GM19035 (cell line): Measurements from ENCODE around the gene TMEM171.

ENCODE experiments used
- ATAC-seq: cut with Tn5 transposase; IDR thresholded peaks from one replicate; pipeline ENCODE4 v1.9.1; 2021; ENCODE audit not compliant: unreplicated experiment

TMEM171 gene

GRCh38 chr5:73119451-73120157 lies 771 bp upstream of the TMEM171 start:
- ATAC-seq, result no peak

GRCh38 chr5:73121119-73121463 lies 716 bp downstream of the TMEM171 start:
- ATAC-seq, result no peak

DNA sequence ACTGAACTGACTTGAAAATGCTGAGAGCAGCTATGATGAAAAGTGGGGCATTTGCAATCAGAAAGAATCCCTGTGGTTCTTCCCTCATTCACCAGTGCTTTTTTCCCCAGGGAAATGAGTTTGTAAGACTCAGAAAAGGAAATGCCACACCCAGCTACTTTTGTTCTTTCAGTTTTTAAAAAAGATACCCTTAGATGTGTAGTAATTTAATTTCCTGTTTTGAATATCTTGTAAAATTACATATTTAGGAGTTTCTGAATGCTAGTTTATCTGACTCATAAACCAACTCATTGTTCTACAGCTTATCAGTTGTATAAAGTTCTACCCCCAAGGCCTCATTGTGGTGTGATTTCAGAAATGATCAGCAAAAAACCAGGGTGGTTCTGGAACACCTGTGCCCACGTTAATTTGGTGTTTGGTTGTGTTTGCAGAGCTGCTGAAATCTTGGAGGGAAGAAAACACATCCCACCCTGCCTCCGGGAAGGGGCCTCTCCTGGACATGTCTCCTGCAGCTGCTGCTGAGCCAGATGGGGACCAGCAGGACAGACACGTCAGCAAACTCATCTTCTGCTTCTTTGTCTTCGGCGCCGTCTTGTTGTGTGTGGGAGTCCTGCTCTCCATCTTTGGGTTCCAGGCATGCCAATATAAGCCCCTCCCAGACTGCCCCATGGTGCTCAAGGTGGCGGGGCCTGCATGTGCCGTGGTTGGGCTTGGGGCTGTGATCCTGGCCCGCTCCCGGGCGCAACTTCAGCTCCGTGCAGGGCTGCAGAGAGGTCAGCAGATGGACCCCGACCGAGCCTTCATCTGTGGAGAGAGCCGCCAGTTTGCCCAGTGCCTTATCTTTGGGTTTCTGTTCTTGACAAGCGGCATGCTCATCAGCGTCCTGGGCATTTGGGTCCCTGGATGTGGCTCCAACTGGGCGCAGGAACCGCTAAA lies 2.8 kb downstream of the TMEM171 start:
- no peak for ATAC-seq

DNA sequence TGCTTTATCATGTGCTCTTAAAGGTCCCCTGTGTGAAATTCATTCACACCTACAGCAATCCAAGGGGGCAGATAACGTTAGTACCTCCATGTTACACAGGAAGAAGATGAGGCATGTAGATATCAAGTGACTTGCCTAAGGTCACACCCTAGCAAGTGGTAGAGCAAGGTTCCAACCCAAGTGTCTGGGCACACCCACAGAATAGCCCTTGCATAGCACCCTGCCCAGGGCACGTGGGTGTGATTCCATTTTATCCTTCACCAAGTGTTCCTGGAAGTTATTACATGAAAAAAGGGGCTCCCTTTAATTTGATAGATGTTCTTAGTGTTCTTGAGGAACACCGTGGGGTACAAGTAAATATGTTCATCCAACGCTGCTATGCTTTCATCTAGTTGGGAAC lies 4.9 kb downstream of the TMEM171 start:
- ATAC-seq, result no peak

DNA sequence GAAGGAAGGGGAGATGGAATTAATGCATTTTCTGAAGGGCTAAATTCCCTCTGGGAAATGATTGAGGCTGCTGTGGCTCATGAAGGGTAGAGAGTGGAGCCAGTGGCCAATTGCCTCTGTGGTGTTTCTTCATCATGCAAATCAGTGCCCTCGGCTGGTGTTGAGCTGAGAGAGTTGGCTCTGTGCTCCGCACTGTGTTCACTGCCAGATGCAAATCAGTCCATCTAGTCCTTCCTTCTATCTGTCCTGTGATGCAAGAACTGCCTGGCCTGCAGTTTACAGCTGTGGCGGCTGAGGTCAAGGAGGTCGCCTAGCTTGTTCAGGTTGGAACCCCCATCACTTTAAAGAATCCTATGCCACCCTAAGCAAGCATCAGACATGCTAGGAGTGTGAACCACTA lies 6.0 kb downstream of the TMEM171 start:
- ATAC-seq, result no peak

- no peak for ATAC-seq
Observed at GRCh38 chr5:73126957-73127356, 6.6 kb downstream of the TMEM171 start.

- ATAC-seq, result no peak
Observed at GRCh38 chr5:73129143-73129542, 8.8 kb downstream of the TMEM171 start.

DNA sequence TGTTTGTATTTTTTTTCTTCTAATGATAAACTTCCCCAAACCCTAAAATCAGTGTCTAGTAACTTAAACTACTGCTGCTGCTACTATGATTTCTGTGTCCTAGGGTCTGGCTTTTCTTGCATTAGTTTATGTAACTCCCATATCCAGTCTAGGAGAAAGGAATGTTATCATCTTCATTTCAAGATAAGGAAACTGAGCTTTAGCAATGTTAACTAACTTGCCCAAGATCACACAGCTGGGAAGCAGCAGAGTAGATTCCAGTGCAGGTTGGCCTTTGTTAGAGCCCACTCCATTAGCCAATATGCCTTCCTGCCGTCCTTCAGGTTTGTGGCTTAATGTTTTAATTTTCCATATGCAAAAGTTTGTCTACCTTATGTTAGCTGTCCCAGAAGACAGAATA lies 10.4 kb downstream of the TMEM171 start:
- ATAC-seq, result no peak

- no peak for ATAC-seq
Observed at GRCh38 chr5:73131711-73132425, 11.5 kb downstream of the TMEM171 start.

DNA sequence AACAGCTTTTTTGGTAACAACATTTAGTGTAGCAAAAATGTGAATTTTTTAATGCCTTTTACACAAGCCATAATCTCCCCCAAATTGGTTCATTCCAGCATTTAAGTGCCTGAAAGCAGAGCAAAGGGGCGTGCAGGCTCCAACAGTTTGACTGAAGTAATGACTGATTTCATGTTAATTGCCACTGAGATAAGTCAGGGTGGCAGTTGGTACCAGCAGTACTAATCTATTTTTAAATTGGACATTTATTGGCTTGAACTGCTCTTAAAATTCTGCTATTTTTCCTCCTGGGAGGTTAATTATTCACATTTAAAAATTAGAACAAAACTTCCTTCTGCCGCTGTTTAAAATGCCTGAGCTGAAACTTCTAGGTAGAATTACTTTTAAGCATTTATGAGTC lies 12.4 kb downstream of the TMEM171 start:
- no peak for ATAC-seq

- ATAC-seq, result no peak
Observed at GRCh38 chr5:73135021-73135420, 14.6 kb downstream of the TMEM171 start.

GRCh38 chr5:73135429-73136054 lies 15.2 kb downstream of the TMEM171 start:
- ATAC-seq, result no peak

GRCh38 chr5:73136055-73136562 lies 15.7 kb downstream of the TMEM171 start:
- no peak for ATAC-seq

DNA sequence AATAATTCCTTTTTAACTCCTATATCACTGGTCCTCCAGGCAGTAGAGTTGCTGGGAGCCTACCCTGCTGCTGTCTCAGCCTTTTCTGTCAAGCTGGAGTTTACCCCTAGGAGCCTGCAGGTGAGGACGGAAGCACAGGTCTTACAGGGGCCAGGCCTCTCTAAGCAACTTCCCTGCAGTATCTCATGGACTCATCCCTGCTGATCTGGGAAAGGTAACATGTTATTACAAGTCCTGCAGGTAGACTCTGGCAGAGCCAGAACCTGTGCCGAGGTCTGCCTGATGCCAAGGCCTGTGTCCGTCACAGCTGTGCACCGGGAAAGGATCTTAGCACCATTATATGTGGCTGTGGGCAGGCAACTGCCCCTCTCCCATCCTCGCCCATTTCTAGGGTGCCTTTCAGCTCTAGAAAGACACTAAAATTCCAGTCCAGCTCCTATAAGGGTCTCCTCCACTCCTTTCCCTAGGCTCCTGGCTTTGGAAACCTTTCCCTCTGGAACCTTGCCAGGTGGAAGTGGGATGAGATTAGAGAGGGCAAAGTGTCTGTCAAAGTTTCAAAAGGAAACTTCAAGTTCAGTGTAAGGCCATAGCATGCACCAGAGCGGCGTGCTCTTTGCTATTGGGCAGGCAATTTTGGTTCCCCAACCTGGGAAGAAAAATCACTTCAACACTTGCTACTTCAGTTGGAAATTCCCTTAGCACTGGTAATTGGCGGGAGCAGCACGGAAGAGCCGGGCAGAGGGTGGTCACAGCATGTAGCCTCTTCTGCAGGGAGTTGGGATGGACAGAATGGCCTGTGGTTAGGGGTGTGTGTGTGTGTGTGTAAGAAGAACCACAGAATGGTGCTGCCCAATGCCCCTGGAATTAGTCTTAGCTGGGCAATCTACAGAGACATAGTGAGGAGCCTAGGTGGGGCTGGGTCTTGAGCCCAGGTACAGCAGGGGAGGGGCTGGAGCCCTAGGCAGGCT lies 17.5 kb downstream of the TMEM171 start:
- no peak for ATAC-seq

DNA sequence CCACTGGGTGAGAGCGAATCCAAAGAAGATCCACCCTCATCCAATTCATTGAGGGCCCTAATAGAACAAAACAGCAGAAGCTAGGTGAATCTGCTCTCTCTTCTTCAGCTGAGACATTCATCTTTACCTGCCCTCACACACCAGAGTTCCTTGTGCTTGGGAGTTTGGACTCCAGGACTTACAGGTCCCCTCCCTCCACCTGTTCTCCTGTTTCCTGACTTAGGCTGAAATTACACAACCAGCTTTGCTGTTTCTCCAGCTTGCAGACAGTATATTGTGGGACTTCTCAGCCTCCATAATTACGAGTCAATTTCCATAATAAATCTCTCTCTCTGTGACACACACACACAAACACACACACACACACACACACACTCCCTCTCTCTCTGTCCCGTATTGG lies 19.1 kb downstream of the TMEM171 start:
- ATAC-seq, result no peak

DNA sequence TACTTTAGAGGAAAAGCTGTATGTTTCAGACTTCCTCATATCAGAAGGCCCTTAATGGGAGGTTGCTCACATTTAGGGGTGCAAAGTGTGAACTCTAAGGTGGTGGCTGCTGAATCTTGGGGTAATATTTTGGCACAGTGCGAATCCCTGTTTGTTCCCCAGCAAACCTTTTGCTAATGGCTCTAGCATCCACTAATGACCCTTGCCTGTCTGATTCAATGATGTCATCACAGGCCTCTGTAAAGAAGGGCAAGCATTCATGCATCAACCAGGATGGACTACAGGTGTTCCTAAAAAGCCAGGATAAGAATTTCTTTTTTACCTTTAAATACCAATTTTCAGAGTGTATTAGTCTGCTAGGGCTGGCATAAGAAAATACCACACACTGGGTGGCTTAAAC lies 20.4 kb downstream of the TMEM171 start:
- no peak for ATAC-seq

DNA sequence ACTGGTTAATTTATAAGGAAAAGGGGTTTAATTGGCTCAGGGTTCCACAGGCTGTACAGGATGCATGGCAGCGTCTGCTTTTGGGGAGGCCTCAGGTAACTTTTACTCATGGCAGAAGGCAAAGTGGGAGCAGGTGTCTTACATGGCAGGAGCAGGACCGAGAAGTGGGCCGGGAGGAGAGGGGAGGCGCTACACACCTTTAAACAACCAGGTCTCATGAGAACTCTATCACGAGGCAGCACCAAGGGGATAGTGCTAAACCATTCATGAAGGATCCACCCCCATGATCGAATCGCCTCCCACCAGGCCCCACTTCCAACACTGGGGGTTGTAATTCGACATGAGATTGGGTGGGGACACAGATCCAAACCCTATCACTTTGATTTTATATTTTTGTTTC lies 21.7 kb downstream of the TMEM171 start:
- ATAC-seq, result no peak

- no peak for ATAC-seq
Observed at GRCh38 chr5:73143716-73144115, 23.3 kb downstream of the TMEM171 start.

DNA sequence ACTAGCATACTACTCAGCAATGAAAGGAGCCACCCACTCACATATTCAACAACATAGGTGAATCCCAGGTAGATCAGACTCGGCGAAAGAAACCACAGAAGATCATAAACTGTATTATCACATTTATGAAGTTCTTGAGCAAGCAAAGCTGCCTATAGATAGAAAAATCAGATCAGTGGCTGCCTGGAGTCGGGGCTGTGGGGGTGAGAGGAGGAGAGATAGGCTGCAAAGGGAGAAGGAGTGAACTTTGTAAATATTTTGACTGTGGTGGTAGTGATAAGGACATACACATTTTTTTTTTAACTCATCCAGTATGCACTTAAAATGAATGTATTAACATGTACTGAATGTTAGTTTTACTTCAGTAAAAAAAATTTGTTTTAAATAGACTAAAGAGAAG lies 29.2 kb downstream of the TMEM171 start:
- ATAC-seq, result no peak

- ATAC-seq, result no peak
Observed at GRCh38 chr5:73150876-73151275, 30.5 kb downstream of the TMEM171 start.
